HEK293 (cell line): ENCODE results near the gene OR1D5.
A peak's percentile ranks its signal among the peaks of the same experiment; 100 is the strongest.

ENCODE experiments used
- CTCF ChIA-PET: fragments of 350-600 bp; formaldehyde crosslinking; extraction: SDS; loops from one replicate; lab custom pipeline; 2021; ENCODE audit warnings: antibody characterized with exemption; lab: Yijun Ruan, JAX
- POLR2A ChIA-PET: fragments of 300-600 bp; formaldehyde crosslinking; extraction: SDS; loops from one replicate; lab custom pipeline; 2020; ENCODE audit warnings: antibody characterized with exemption, inconsistent platforms; lab: Yijun Ruan, JAX
- H3K27ac ChIP-seq: fragments of 200-500 bp; sonication (Bioruptor generic); 2 replicates; pipeline ENCODE4 v1.5.1; 2014; ENCODE audit warnings: low read depth, low read length, control low read depth, inconsistent platforms; ENCODE audit errors: extremely low read depth
- H3K36me3 ChIP-seq, 2 experiments: fragments of 200-500 bp in 1 of 2; sonication (Bioruptor generic) in 1 of 2; 1 replicate in 1 of 2; 2 replicates in 1 of 2; pipeline ENCODE4 v1.5.1; 2014 to 2017; ENCODE audit warnings: inconsistent platforms in 2 of 2, low read length in 2 of 2; ENCODE audit not compliant: control insufficient read depth in 2 of 2, insufficient read depth in 1 of 2
- H3K4me1 ChIP-seq: fragments of 200-500 bp; sonication (Bioruptor generic); 2 replicates; pipeline ENCODE4 v1.5.1; 2014; ENCODE audit warnings: mild to moderate bottlenecking, low read length, inconsistent platforms; ENCODE audit not compliant: control insufficient read depth, insufficient read depth
- H3K4me3 ChIP-seq: 2 replicates; pipeline ENCODE4 v1.5.1; 2011; ENCODE audit warnings: low read depth, mild to moderate bottlenecking, control low read depth, low read length, moderate library complexity
- H3K9me3 ChIP-seq: fragments of 200-500 bp; sonication (Bioruptor generic); 2 replicates; pipeline ENCODE4 v1.5.1; 2014; ENCODE audit warnings: low read depth, low read length, inconsistent platforms; ENCODE audit not compliant: control insufficient read depth, insufficient read depth
- HOXC10 ChIP-seq: sonication (generic); formaldehyde crosslinking; IDR thresholded peaks from 2 replicates; pipeline ENCODE4 v1.8.1; 2023; ENCODE audit warnings: mild to moderate bottlenecking, missing genetic modification reagents
- KLF1 ChIP-seq: fragments of 450-650 bp; formaldehyde crosslinking; IDR thresholded peaks from 2 replicates; pipeline ENCODE4 v1.5.1; 2016; ENCODE audit warnings: missing biosample characterization, missing genetic modification characterization
- KLF10 ChIP-seq: fragments of 450-650 bp; IDR thresholded peaks from 2 replicates; pipeline ENCODE4 v1.5.1; 2018; ENCODE audit warnings: missing biosample characterization, mild to moderate bottlenecking, missing genetic modification characterization
- SCRT2 ChIP-seq: fragments of 450-650 bp; formaldehyde crosslinking; IDR thresholded peaks from 2 replicates; pipeline ENCODE4 v1.5.1; 2016; ENCODE audit warnings: missing biosample characterization, missing genetic modification characterization
- ZBTB8A ChIP-seq: fragments of 450-650 bp; formaldehyde crosslinking; IDR thresholded peaks from 2 replicates; pipeline ENCODE4 v1.5.1; 2016; ENCODE audit warnings: missing biosample characterization, missing genetic modification characterization
- ZFP37 ChIP-seq: fragments of 450-650 bp; formaldehyde crosslinking; IDR thresholded peaks from 2 replicates; pipeline ENCODE4 v1.5.1; 2016; ENCODE audit warnings: missing biosample characterization, missing genetic modification characterization
- ZNF16 ChIP-seq: fragments of 450-650 bp; formaldehyde crosslinking; IDR thresholded peaks from 2 replicates; pipeline ENCODE4 v1.5.1; 2016; ENCODE audit warnings: low read depth, missing biosample characterization, missing genetic modification characterization
- ZNF169 ChIP-seq: fragments of 450-650 bp; formaldehyde crosslinking; IDR thresholded peaks from 2 replicates; pipeline ENCODE4 v1.5.1; 2016; ENCODE audit warnings: missing biosample characterization, missing genetic modification characterization
- ZNF174 ChIP-seq: fragments of 450-650 bp; formaldehyde crosslinking; IDR thresholded peaks from 2 replicates; pipeline ENCODE4 v1.5.0; 2017; ENCODE audit warnings: missing biosample characterization, mild to moderate bottlenecking, missing genetic modification characterization
- ZNF211 ChIP-seq: fragments of 450-650 bp; formaldehyde crosslinking; IDR thresholded peaks from 2 replicates; pipeline ENCODE4 v1.5.1; 2016; ENCODE audit warnings: low read depth, missing biosample characterization, missing genetic modification characterization
- ZNF266 ChIP-seq: fragments of 450-650 bp; formaldehyde crosslinking; IDR thresholded peaks from 2 replicates; pipeline ENCODE4 v1.5.1; 2016; ENCODE audit warnings: missing biosample characterization, missing genetic modification characterization, low read depth
- ZNF335 ChIP-seq: fragments of 450-650 bp; formaldehyde crosslinking; conservative IDR thresholded peaks from 2 replicates; pipeline ENCODE4 v1.5.1; 2016; ENCODE audit warnings: missing biosample characterization, missing genetic modification characterization
- ZNF510 ChIP-seq: fragments of 450-650 bp; formaldehyde crosslinking; IDR thresholded peaks from 2 replicates; pipeline ENCODE4 v1.5.1; 2018; ENCODE audit warnings: mild to moderate bottlenecking, missing genetic modification characterization, missing biosample characterization; ENCODE audit not compliant: insufficient replicate concordance
- ZNF560 ChIP-seq: fragments of 450-650 bp; formaldehyde crosslinking; IDR thresholded peaks from 2 replicates; pipeline ENCODE4 v1.5.1; 2017; ENCODE audit warnings: missing biosample characterization, missing genetic modification characterization, borderline replicate concordance
- ZNF654 ChIP-seq: fragments of 450-650 bp; formaldehyde crosslinking; IDR thresholded peaks from 2 replicates; pipeline ENCODE4 v1.5.1; 2016; ENCODE audit warnings: low read depth, missing biosample characterization, missing genetic modification characterization
- ZNF664 ChIP-seq: fragments of 450-650 bp; formaldehyde crosslinking; IDR thresholded peaks from 2 replicates; pipeline ENCODE4 v1.5.1; 2016; ENCODE audit warnings: missing biosample characterization, missing genetic modification characterization
- TF ChIP-seq, protein P1 (sequence below): fragments of 450-650 bp; formaldehyde crosslinking; IDR thresholded peaks from 2 replicates; pipeline ENCODE4 v1.5.1; 2016; ENCODE audit warnings: missing biosample characterization, missing genetic modification characterization
- TF ChIP-seq, protein P2 (sequence below): fragments of 450-650 bp; formaldehyde crosslinking; IDR thresholded peaks from 2 replicates; pipeline ENCODE4 v1.5.1; 2016; ENCODE audit warnings: missing biosample characterization, missing genetic modification characterization
- TF ChIP-seq, protein P3 (sequence below): fragments of 450-650 bp; formaldehyde crosslinking; IDR thresholded peaks from 2 replicates; pipeline ENCODE4 v1.5.1; 2017; ENCODE audit warnings: missing biosample characterization, missing genetic modification characterization

Gene OR1D5

DNA sequence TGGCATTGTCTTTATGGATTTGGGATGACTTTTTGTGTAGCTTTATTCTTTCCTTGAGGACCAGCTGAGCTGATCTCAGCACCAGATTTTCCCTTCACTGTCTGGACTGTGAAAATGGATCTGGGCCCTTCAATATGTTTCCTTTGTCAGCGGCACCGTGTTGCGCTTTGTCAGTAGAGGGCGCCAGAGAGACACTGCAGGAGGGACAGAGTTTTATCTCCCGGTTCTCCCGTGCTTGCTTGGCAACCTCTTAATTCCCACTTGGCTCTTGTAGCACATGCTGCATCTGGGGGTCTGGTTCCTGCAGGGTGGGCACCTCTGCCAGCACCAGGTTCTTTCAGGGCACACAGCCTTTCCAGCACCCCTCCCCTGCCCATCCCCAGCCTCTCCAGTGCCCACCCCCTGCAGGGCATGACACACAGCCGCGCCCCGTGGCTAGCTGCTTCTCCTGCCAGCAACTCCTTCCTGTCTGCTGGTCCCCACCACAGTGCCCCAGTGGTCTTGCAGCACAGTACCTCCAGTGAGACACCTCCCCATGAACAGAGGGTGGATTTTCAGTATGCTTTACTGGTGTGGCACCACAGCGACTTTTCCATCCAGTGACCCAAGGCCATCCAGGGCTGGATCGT is 19.6 kb downstream of the OR1D5 start (continued):
- TF ChIP-seq, protein P1, sequence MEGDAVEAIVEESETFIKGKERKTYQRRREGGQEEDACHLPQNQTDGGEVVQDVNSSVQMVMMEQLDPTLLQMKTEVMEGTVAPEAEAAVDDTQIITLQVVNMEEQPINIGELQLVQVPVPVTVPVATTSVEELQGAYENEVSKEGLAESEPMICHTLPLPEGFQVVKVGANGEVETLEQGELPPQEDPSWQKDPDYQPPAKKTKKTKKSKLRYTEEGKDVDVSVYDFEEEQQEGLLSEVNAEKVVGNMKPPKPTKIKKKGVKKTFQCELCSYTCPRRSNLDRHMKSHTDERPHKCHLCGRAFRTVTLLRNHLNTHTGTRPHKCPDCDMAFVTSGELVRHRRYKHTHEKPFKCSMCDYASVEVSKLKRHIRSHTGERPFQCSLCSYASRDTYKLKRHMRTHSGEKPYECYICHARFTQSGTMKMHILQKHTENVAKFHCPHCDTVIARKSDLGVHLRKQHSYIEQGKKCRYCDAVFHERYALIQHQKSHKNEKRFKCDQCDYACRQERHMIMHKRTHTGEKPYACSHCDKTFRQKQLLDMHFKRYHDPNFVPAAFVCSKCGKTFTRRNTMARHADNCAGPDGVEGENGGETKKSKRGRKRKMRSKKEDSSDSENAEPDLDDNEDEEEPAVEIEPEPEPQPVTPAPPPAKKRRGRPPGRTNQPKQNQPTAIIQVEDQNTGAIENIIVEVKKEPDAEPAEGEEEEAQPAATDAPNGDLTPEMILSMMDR (tag by site-specific recombination) = peak; percentile 22; the same call in 1 of the 2 replicates
- TF ChIP-seq ZFP37 (tag by site-specific recombination) = no peak

DNA sequence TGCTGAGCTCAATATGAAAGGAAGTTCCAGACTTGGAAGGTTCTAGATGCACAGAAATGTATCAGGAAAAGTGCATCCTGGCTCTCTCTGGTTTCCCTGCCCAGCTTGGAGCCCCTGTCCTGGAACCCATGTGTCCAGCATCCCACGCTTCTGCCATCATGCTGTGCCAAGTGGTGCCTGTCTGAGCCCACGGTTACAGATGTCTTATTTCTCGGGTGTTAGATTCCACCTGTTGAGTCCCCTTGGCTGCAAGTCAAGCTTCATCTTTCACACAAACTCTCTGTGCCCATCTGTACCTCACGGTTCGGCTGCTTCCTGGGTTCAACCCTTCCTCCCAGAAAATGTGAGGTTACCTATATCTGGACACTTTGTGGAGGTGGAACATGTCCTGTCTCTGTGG is 22.5 kb downstream of the OR1D5 start:
- CTCF ChIA-PET = interaction anchor here (0.6 to 1.2 kb wide), 3 partner anchors 10 to 505 kb away, joined by 3 to 7 read pairs (median 4); no protein-coding TSS in a partner anchor
- Histone ChIP-seq H3K4me1 (no peaks in the 10 kb centered on the region), H3K36me3 (no peaks in the 10 kb centered on the region), H3K27ac (no peak overlapping the region), H3K9me3 (peaks cover 4% of the 10 kb centered on the region; the same call in 1 of the 2 replicates), H3K4me3 (no peak overlapping the region)
- TF ChIP-seq ZNF654 (no peak), ZBTB8A (no peak), SCRT2 (peak; percentile 84)
- TF ChIP-seq, protein P1 (tag by site-specific recombination) = no peak
- POLR2A ChIA-PET = interaction anchor here (0.6 kb wide), 1 partner anchor 782 kb away, joined by 4 read pairs; no protein-coding TSS in a partner anchor

DNA sequence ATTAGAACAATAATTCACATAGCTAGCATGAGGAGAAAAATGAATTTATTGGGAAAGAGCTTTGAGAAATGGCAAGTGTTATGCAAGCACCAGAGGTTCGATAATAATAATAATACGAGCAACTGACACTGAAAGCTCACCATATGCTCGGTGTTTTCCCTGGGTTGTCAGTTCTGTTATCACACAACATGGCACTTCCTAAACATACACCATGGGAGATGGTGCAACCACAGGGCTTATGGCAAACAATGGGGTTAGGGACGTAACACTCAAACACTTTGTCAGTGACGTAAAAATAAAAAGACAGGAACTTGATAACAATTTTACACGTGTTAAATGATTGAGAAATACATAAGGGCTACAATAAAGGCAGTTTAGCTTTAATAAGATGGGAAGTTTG is 23.7 kb downstream of the OR1D5 start:
- TF ChIP-seq ZNF174 (tag by site-specific recombination) (no peak), ZNF560 (tag by site-specific recombination) (no peak), ZNF510 (no peak), ZNF266 (no peak), KLF10 (tag by site-specific recombination) (no peak), ZNF211 (no peak), ZNF335 (tag by site-specific recombination) (no peak), ZNF664 (tag by site-specific recombination) (no peak), ZBTB8A (no peak), KLF1 (tag by site-specific recombination) (no peak), ZNF169 (tag by site-specific recombination) (no peak), HOXC10 (CRISPR knock-in tag) (no peak), ZNF16 (tag by site-specific recombination) (no peak)
- TF ChIP-seq, protein P1 (tag by site-specific recombination) = no peak
- TF ChIP-seq, protein P2, sequence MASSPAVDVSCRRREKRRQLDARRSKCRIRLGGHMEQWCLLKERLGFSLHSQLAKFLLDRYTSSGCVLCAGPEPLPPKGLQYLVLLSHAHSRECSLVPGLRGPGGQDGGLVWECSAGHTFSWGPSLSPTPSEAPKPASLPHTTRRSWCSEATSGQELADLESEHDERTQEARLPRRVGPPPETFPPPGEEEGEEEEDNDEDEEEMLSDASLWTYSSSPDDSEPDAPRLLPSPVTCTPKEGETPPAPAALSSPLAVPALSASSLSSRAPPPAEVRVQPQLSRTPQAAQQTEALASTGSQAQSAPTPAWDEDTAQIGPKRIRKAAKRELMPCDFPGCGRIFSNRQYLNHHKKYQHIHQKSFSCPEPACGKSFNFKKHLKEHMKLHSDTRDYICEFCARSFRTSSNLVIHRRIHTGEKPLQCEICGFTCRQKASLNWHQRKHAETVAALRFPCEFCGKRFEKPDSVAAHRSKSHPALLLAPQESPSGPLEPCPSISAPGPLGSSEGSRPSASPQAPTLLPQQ (tag by site-specific recombination) = no peak
- TF ChIP-seq, protein P3, sequence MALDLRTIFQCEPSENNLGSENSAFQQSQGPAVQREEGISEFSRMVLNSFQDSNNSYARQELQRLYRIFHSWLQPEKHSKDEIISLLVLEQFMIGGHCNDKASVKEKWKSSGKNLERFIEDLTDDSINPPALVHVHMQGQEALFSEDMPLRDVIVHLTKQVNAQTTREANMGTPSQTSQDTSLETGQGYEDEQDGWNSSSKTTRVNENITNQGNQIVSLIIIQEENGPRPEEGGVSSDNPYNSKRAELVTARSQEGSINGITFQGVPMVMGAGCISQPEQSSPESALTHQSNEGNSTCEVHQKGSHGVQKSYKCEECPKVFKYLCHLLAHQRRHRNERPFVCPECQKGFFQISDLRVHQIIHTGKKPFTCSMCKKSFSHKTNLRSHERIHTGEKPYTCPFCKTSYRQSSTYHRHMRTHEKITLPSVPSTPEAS = no peak
- ChIA-PET CTCF (interaction anchor here (0.7 to 1.5 kb wide), 3 partner anchors 9 to 85 kb away, joined by 5 to 8 read pairs (median 7); no protein-coding TSS in a partner anchor), POLR2A (interaction anchor here (0.7 to 0.8 kb wide), 3 partner anchors 9 to 251 kb away, joined by 3 to 8 read pairs (median 7); no protein-coding TSS in a partner anchor)

More for the DNA sequence above, 23.7 kb downstream of the OR1D5 start:
- no peaks in the 10 kb centered on the region for H3K36me3 ChIP-seq
- no peak overlapping the region for H3K27ac ChIP-seq
- H3K4me1 ChIP-seq = no peaks in the 10 kb centered on the region
- peaks cover 4% of the 10 kb centered on the region; the same call in 1 of the 2 replicates for H3K9me3 ChIP-seq
- H3K4me3 ChIP-seq = no peak overlapping the region
